Left ventricle myocardium inferior (tissue), 1 donor: ENCODE measurements around the gene TSC22D1. TPM values are rescaled to one million over a fixed set of nuclear protein-coding genes. Genes with fewer than 3 reads are reported as not detected.

ENCODE experiments used
- DNase-seq: peaks from one replicate; pipeline ENCODE4 v3.0.0-alpha.2; 2020
- H3K27ac ChIP-seq: fragments of 200-600 bp; replicated peaks from 2 replicates; pipeline ENCODE4 v1.8.0; 2021
- H3K27me3 ChIP-seq: fragments of 200-600 bp; 2 replicates; pipeline ENCODE4 v1.8.0; 2021; ENCODE audit warnings: low read depth
- H3K36me3 ChIP-seq: fragments of 200-600 bp; 2 replicates; pipeline ENCODE4 v1.8.0; 2021
- H3K4me1 ChIP-seq: fragments of 200-600 bp; 2 replicates; pipeline ENCODE4 v1.8.0; 2021
- H3K4me3 ChIP-seq: fragments of 200-600 bp; 2 replicates; pipeline ENCODE4 v1.8.0; 2021; ENCODE audit warnings: mild to moderate bottlenecking, moderate library complexity
- H3K9me3 ChIP-seq: fragments of 200-600 bp; replicated peaks from 2 replicates; pipeline ENCODE4 v1.8.0; 2021
- CTCF ChIP-seq: fragments of 200-600 bp; IDR thresholded peaks from 2 replicates; pipeline ENCODE4 v1.8.0; 2021; ENCODE audit warnings: antibody characterized with exemption, mild to moderate bottlenecking, borderline replicate concordance
- intact Hi-C: fragments of 100-400 bp; cut with micrococcal nuclease; formaldehyde crosslinking; loops from one replicate; pipeline ENCODE4 v1.11.0; 2022
- total RNA-seq: library from RNA; stranded (reverse); fragmentation: NEBNext Ultra II Directional; extraction: Animal tissue kit (Norgen Biotek cat#: 25700); gene quantifications from one replicate; pipeline ENCODE4 v1.2.1, GENCODE V29; 2021
- donor health status: DM: no; HTN: yes; CAD: no; lungs with severe emphysema.

The TSC22D1 gene
- total RNA-seq, 1 donor from 2014 or later, result 158 TPM

- no peak for TF ChIP-seq CTCF
- intact Hi-C loops, result no loop called here
These were observed 160.3 kb downstream of the TSC22D1 start for GRCh38 chr13:44415815-44416214.

GRCh38 chr13:44414716-44415115 lies 161.4 kb downstream of the TSC22D1 start:
- Histone ChIP-seq H3K4me1 (no peaks in the 10 kb centered on the region), H3K9me3 (no peaks in the 10 kb centered on the region), H3K27ac (no peak overlapping the region), H3K27me3 (no peaks in the 10 kb centered on the region), H3K4me3 (no peak overlapping the region), H3K36me3 (no peaks in the 10 kb centered on the region)
- TF ChIP-seq CTCF, result no peak
- no peak for DNase-seq
- intact Hi-C loops, result no loop called here

More at GRCh38 chr13:44415815-44416214, 160.3 kb downstream of the TSC22D1 start:
- Histone ChIP-seq H3K27ac (no peak overlapping the region), H3K9me3 (no peaks in the 10 kb centered on the region), H3K4me1 (no peaks in the 10 kb centered on the region), H3K27me3 (no peaks in the 10 kb centered on the region), H3K36me3 (no peaks in the 10 kb centered on the region), H3K4me3 (no peak overlapping the region)
- no peak for DNase-seq

- intact Hi-C loops, result no loop called here
- Histone ChIP-seq H3K9me3 (no peaks in the 10 kb centered on the region), H3K4me3 (no peak overlapping the region), H3K36me3 (no peaks in the 10 kb centered on the region), H3K4me1 (no peaks in the 10 kb centered on the region), H3K27me3 (no peaks in the 10 kb centered on the region), H3K27ac (no peak overlapping the region)
- no peak for DNase-seq
- no peak for TF ChIP-seq CTCF
These were observed 163.0 kb downstream of the TSC22D1 start for GRCh38 chr13:44413095-44413494.

GRCh38 chr13:44412346-44412935 lies 163.7 kb downstream of the TSC22D1 start:
- H3K4me1 ChIP-seq, result no peaks in the 10 kb centered on the region
- no peak overlapping the region for H3K27ac ChIP-seq
- no peak overlapping the region for H3K4me3 ChIP-seq
- TF ChIP-seq CTCF, result no peak
- no peaks in the 10 kb centered on the region for H3K36me3 ChIP-seq
- no peaks in the 10 kb centered on the region for H3K9me3 ChIP-seq
- H3K27me3 ChIP-seq, result no peaks in the 10 kb centered on the region
- DNase-seq, result no peak
- intact Hi-C loops, result no loop called here

GRCh38 chr13:44411841-44412240 lies 164.3 kb downstream of the TSC22D1 start:
- no peak for DNase-seq
- Histone ChIP-seq H3K9me3 (no peaks in the 10 kb centered on the region), H3K4me3 (no peak overlapping the region), H3K27ac (no peak overlapping the region), H3K36me3 (no peaks in the 10 kb centered on the region), H3K27me3 (no peaks in the 10 kb centered on the region), H3K4me1 (no peaks in the 10 kb centered on the region)
- no peak for TF ChIP-seq CTCF
- intact Hi-C loops, result no loop called here
